Panc1 (cell line): ENCODE measurements around the gene GDAP1L1. TPM values are rescaled to one million over a fixed set of nuclear protein-coding genes. Genes with fewer than 3 reads are reported as not detected.

Source experiments
- ATAC-seq: fragments of 200-7000 bp; cut with Tn5 transposase; 2 replicates; pipeline ENCODE4 v1.9.1; 2020; ENCODE audit warnings: mild to moderate bottlenecking, moderate library complexity
- BruUV-seq: library from RNA; stranded (reverse); fragments of 400-500 nt; replicated peaks from 2 replicates; lab custom pipeline; 2021; lab: Mats Ljungman, UMichigan
- CTCF ChIA-PET: fragments of 300-600 bp; sonication (Branson Sonifier 250); formaldehyde crosslinking; loops from one replicate; lab custom pipeline; 2022; ENCODE audit warnings: antibody characterized with exemption; lab: Charles Lee
- POLR2A ChIA-PET: fragments of 300-600 bp; sonication (Branson Sonifier 250); formaldehyde crosslinking; loops from one replicate; lab custom pipeline; 2022; ENCODE audit warnings: antibody characterized with exemption; lab: Charles Lee
- DNase-seq: peaks from one replicate; pipeline ENCODE4 v3.0.0-alpha.2; 2010; ENCODE audit warnings: low read depth, low spot score
- H3K27ac ChIP-seq: 2 replicates; pipeline ENCODE4 v1.5.1; 2011; ENCODE audit warnings: mild to moderate bottlenecking, low read length, inconsistent platforms
- H3K27me3 ChIP-seq: fragments of 200-500 bp; sonication (Bioruptor generic); 2 replicates; pipeline ENCODE4 v1.6.0; 2014; ENCODE audit warnings: low read length, inconsistent platforms; ENCODE audit not compliant: control insufficient read depth, insufficient read depth
- H3K36me3 ChIP-seq: fragments of 200-500 bp; sonication (Bioruptor generic); 2 replicates; pipeline ENCODE4 v1.5.1; 2014; ENCODE audit warnings: inconsistent platforms, mild to moderate bottlenecking, low read length, moderate library complexity; ENCODE audit not compliant: control insufficient read depth, insufficient read depth
- H3K4me1 ChIP-seq: 2 replicates; pipeline ENCODE4 v1.5.1; 2011; ENCODE audit warnings: inconsistent platforms, mild to moderate bottlenecking, low read length, moderate library complexity; ENCODE audit not compliant: control insufficient read depth, insufficient read depth
- H3K4me3 ChIP-seq, 2 experiments: 2 replicates each; pipeline ENCODE4 v1.5.1; 2011 to 2012; ENCODE audit warnings: low read depth in 2 of 2, low read length in 2 of 2, mild to moderate bottlenecking in 2 of 2, inconsistent platforms in 1 of 2, moderate library complexity in 1 of 2
- H3K9me3 ChIP-seq: fragments of 200-500 bp; sonication (Bioruptor generic); 2 replicates; pipeline ENCODE4 v1.5.1; 2014; ENCODE audit warnings: low read depth, mild to moderate bottlenecking, inconsistent platforms, low read length, moderate library complexity; ENCODE audit not compliant: control insufficient read depth, insufficient read depth
- CTCF ChIP-seq: fragments of 450-650 bp; IDR thresholded peaks from 2 replicates; pipeline ENCODE4 v1.5.1; 2017; ENCODE audit warnings: mild to moderate bottlenecking
- POLR2AphosphoS5 ChIP-seq: IDR thresholded peaks from 2 replicates; pipeline ENCODE4 v1.6.1; 2012; ENCODE audit warnings: mild to moderate bottlenecking, low read depth, low read length, moderate library complexity
- REST ChIP-seq, 2 experiments: IDR thresholded peaks; 2 replicates each; pipeline ENCODE4 v1.6.1; 2011 to 2012; ENCODE audit warnings: low read depth in 2 of 2, control low read depth in 1 of 2, low read length in 1 of 2, mild to moderate bottlenecking in 1 of 2, moderate library complexity in 1 of 2; ENCODE audit not compliant: insufficient read depth in 1 of 2
- SIN3A ChIP-seq: IDR thresholded peaks from 2 replicates; pipeline ENCODE4 v1.6.1; 2012; ENCODE audit warnings: low read depth, mild to moderate bottlenecking, low read length, moderate library complexity, borderline replicate concordance; ENCODE audit not compliant: insufficient read depth
- TCF7L2 ChIP-seq: IDR thresholded peaks from 2 replicates; pipeline ENCODE4 v1.6.1; 2011; ENCODE audit warnings: mild to moderate bottlenecking, low read depth, low read length, inconsistent platforms
- in situ Hi-C: cut with HindIII; loops from 2 replicates; pipeline ENCODE4 v1.10.0; 2016; ENCODE audit warnings: low sequenced_read_pairs, low pct_unique_long_range_greater_than_20kb
- intact Hi-C: fragments of 100-400 bp; cut with micrococcal nuclease; formaldehyde crosslinking; loops from one replicate; pipeline ENCODE4 v1.10.0; 2022; ENCODE audit not compliant: unreplicated experiment
- total RNA-seq: library from RNA; stranded (reverse); gene quantifications from one replicate; pipeline ENCODE4 v1.2.1, GENCODE V29; 2021; ENCODE audit not compliant: unreplicated experiment

The GDAP1L1 gene
- total RNA-seq, 1 experiment from 2014 or later: not detected

- CTCF ChIA-PET: no interaction called here
- POLR2A ChIA-PET: no interaction called here
- no peak for DNase-seq
- Histone ChIP-seq H3K36me3 (no peaks in the 10 kb centered on the region), H3K4me1 (no peaks in the 10 kb centered on the region), H3K4me3 (no peak overlapping the region), H3K9me3 (no peaks in the 10 kb centered on the region), H3K27ac (no peak overlapping the region), H3K27me3 (no peaks in the 10 kb centered on the region)
- no TSS peak for BruUV-seq
- no peak for ATAC-seq
- in situ Hi-C loops: no loop called here
- intact Hi-C loops: no loop called here
- TF ChIP-seq TCF7L2: 0 out of 2 replicates have a peak, but pooled peaks have one; percentile 28
- TF ChIP-seq POLR2AphosphoS5: no peak
- no peak for TF ChIP-seq SIN3A
Observed at GRCh38 chr20:44301285-44301684, 54.2 kb downstream of the GDAP1L1 start.

GRCh38 chr20:44302026-44302669 lies 55.0 kb downstream of the GDAP1L1 start:
- POLR2A ChIA-PET: no interaction called here
- no peak for DNase-seq
- Histone ChIP-seq H3K4me3 (no peak overlapping the region), H3K27ac (no peak overlapping the region), H3K4me1 (no peaks in the 10 kb centered on the region), H3K9me3 (no peaks in the 10 kb centered on the region), H3K36me3 (no peaks in the 10 kb centered on the region), H3K27me3 (no peaks in the 10 kb centered on the region)
- BruUV-seq: no TSS peak
- intact Hi-C loops: no loop called here
- ATAC-seq: no peak
- CTCF ChIA-PET: no interaction called here
- in situ Hi-C loops: no loop called here
- TF ChIP-seq SIN3A: no peak
- TF ChIP-seq POLR2AphosphoS5: no peak
- TF ChIP-seq TCF7L2: no peak

- in situ Hi-C loops: no loop called here
- ATAC-seq (no peak), DNase-seq (no peak)
- Histone ChIP-seq H3K27ac (no peak overlapping the region), H3K4me1 (no peaks in the 10 kb centered on the region), H3K36me3 (no peaks in the 10 kb centered on the region), H3K4me3 (no peak overlapping the region), H3K27me3 (no peaks in the 10 kb centered on the region), H3K9me3 (no peaks in the 10 kb centered on the region)
- POLR2A ChIA-PET: no interaction called here
- CTCF ChIA-PET: no interaction called here
- no peak for TF ChIP-seq SIN3A
- TF ChIP-seq REST (IDR thresholded peaks at IDR 0.05; ENCODE audit: insufficient read depth in 1 of 2, low read depth in 2 of 2, low read length in 1 of 2): no peak
- no peak for TF ChIP-seq POLR2AphosphoS5
- TF ChIP-seq TCF7L2: no peak
- no peak for TF ChIP-seq CTCF
- intact Hi-C loops: no loop called here
- BruUV-seq: no TSS peak
Observed at GRCh38 chr20:44302736-44303135, 55.6 kb downstream of the GDAP1L1 start.
